Measurements from ENCODE around the gene OVOL3.

OVOL3 gene

DNA sequence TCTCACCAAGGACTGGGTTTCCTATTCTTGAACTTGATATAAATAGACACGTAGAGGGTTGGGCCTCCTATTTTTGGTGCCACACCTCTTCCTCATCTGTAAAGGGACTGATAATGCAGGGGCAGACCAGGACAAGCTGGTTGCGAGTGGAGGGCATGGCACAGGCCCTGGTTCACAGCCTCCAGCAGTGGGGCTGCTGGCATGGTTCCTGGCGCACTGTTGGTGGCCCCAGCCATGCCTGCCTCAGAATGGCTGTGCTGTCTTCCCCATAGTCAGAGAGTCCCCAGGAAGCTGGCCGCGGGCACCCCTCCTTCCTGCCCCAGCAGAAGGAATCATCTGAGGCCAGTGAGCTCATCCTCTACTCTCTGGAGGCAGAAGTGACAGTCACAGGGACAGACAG is 10.5 kb upstream of the OVOL3 start:
- WGBS (ENCODE audit: extremely low coverage, insufficient coverage, insufficient read length), result no CpG with 5 or more reads among the region's 5 CpGs
- Histone ChIP-seq H2BK12ac (ENCODE audit: low read length) (no peak overlapping the region), H4K91ac (ENCODE audit: low read depth, low read length) (no peak overlapping the region), H3K79me2 (ENCODE audit: control insufficient read depth, insufficient read depth, low read length, poor library complexity) (no peaks in the 10 kb centered on the region), H3K4me2 (ENCODE audit: low read length) (no peak overlapping the region), H3K18ac (ENCODE audit: low read length) (no peak overlapping the region), H3K9me3 (ENCODE audit: insufficient read depth, low read depth, low read length) (no peaks in the 10 kb centered on the region), H3K4me1 (ENCODE audit: control insufficient read depth in 1 of 2, insufficient read depth in 2 of 2, low read length in 2 of 2) (peaks cover 0 to 5% of the 10 kb centered on the region in 2 experiments), H3K36me3 (ENCODE audit: control insufficient read depth in 1 of 2, insufficient read depth in 2 of 2, low read length in 2 of 2) (peaks cover 61 to 65% of the 10 kb centered on the region in 2 experiments), H3K27ac (ENCODE audit: low read depth, low read length) (no peak overlapping the region), H3K23ac (ENCODE audit: low read length) (no peak overlapping the region), H3K4me3 (ENCODE audit: low read depth, low read length) (no peak overlapping the region), H2AFZ (ENCODE audit: insufficient read depth, low read length, poor library complexity) (no peak overlapping the region), H3K9ac (ENCODE audit: low read length) (no peak overlapping the region), H3K4ac (ENCODE audit: low read depth, low read length) (no peak overlapping the region), H3K27me3 (ENCODE audit: insufficient read depth, low read length) (no peaks in the 10 kb centered on the region), H2BK5ac (ENCODE audit: low read depth, low read length, poor library complexity) (no peak overlapping the region), H2BK120ac (ENCODE audit: insufficient read depth, low read length, poor library complexity) (no peak overlapping the region), H3K79me1 (ENCODE audit: low read length) (no peaks in the 10 kb centered on the region), H2AK5ac (ENCODE audit: low read length) (no peak overlapping the region), H4K8ac (ENCODE audit: low read depth, low read length) (no peak overlapping the region), H3K14ac (ENCODE audit: low read length) (no peak overlapping the region), H4K12ac (ENCODE audit: low read depth, low read length) (no peak overlapping the region)
- no peak for DNase-seq

DNA sequence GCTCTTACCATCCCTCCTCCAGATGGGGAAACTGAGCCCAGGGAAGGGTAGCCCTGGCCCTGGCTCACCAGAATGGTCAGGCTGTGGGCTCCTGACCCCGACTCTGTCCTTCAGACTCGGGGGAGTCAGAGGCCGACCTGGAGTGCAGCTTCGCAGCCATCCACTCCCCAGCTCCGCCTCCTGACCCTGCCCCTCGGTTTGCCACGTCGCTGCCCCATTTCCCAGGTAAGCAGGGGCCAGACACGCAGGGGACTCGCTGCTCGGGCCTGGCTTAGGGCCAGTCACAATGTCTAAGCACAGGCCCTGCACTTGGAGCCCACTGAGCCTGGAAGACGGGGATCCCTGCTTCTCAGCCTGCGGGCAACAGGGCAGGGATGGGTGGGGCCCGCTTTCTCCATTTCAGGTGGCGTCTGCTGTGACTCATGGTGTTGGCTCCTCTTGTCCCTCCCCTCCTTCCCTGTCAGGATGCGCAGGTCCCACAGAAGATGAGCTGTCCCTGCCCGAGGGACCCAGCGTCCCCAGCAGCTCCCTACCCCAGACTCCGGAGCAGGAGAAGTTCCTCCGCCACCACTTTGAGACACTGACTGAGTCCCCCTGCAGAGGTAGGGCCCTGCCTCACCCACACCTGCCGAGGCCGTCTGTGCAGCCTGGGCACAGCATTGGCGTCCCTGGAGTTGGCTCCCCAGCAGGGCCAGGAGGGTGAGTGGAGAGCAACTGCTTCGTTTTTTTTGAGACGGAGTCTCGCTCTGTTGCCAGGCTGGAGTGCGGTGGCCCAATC is 9.2 kb upstream of the OVOL3 start:
- H3K4me2 ChIP-seq (ENCODE audit: low read length), result no peak overlapping the region
- DNase-seq, result peak in 1 of 2 donors; percentile 23
- no peak overlapping the region for H2BK5ac ChIP-seq (ENCODE audit: low read depth, low read length, poor library complexity)
- no peak overlapping the region for H4K8ac ChIP-seq (ENCODE audit: low read depth, low read length)
- H3K9me3 ChIP-seq (ENCODE audit: insufficient read depth, low read depth, low read length), result no peaks in the 10 kb centered on the region
- H3K9ac ChIP-seq (ENCODE audit: low read length), result no peak overlapping the region
- no CpG with 5 or more reads among the region's 27 CpGs for WGBS (ENCODE audit: extremely low coverage, insufficient coverage, insufficient read length)
- no peak overlapping the region for H3K18ac ChIP-seq (ENCODE audit: low read length)
- H3K27me3 ChIP-seq (ENCODE audit: insufficient read depth, low read length), result no peaks in the 10 kb centered on the region
- H2AK5ac ChIP-seq (ENCODE audit: low read length), result no peak overlapping the region
- H3K4me3 ChIP-seq (ENCODE audit: low read depth, low read length), result no peak overlapping the region
- H3K36me3 ChIP-seq (ENCODE audit: control insufficient read depth in 1 of 2, insufficient read depth in 2 of 2, low read length in 2 of 2), result peaks cover 64 to 67% of the 10 kb centered on the region in 2 experiments
- no peak overlapping the region for H2AFZ ChIP-seq (ENCODE audit: insufficient read depth, low read length, poor library complexity)
- no peak overlapping the region for H3K23ac ChIP-seq (ENCODE audit: low read length)
- no peak overlapping the region for H3K4ac ChIP-seq (ENCODE audit: low read depth, low read length)
- H4K91ac ChIP-seq (ENCODE audit: low read depth, low read length), result no peak overlapping the region
- H3K79me2 ChIP-seq (ENCODE audit: control insufficient read depth, insufficient read depth, low read length, poor library complexity), result no peaks in the 10 kb centered on the region
- no peak overlapping the region for H3K27ac ChIP-seq (ENCODE audit: low read depth, low read length)
- H4K12ac ChIP-seq (ENCODE audit: low read depth, low read length), result no peak overlapping the region
- no peaks in the 10 kb centered on the region for H3K79me1 ChIP-seq (ENCODE audit: low read length)
- no peak overlapping the region for H3K14ac ChIP-seq (ENCODE audit: low read length)
- H2BK120ac ChIP-seq (ENCODE audit: insufficient read depth, low read length, poor library complexity), result no peak overlapping the region
- no peak overlapping the region for H2BK12ac ChIP-seq (ENCODE audit: low read length)
- peaks cover 0 to 5% of the 10 kb centered on the region in 2 experiments for H3K4me1 ChIP-seq (ENCODE audit: control insufficient read depth in 1 of 2, insufficient read depth in 2 of 2, low read length in 2 of 2)

DNA sequence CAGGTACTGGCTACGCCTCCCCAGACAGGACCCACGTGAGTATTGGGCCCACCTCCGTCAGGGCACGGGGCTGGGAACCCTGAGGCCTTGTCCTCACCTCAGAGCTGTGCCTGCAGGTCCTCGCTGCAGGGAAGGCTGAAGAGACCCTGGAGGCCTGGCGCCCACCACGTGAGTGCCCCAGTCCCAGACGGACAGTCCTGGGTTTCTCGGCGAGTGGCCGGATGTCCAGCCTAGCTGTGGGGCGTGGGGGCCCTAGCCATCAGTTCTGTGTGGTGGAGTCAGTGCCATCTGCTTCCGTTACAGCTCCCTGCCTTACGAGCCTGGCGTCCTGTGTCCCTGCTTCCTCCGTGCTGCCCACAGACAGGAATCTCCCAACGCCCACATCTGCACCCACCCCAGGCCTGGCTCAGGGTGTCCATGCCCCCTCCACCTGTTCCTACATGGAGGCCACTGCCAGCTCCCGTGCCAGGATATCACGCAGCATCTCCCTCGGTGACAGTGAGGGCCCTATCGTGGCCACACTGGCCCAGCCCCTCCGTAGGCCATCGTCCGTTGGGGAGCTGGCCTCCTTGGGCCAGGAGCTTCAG is 7.8 kb upstream of the OVOL3 start:
- Histone ChIP-seq H3K27ac (ENCODE audit: low read depth, low read length) (no peak overlapping the region), H2AFZ (ENCODE audit: insufficient read depth, low read length, poor library complexity) (no peak overlapping the region), H3K23ac (ENCODE audit: low read length) (no peak overlapping the region), H3K79me1 (ENCODE audit: low read length) (no peaks in the 10 kb centered on the region), H2AK5ac (ENCODE audit: low read length) (no peak overlapping the region), H4K91ac (ENCODE audit: low read depth, low read length) (no peak overlapping the region), H3K36me3 (ENCODE audit: control insufficient read depth in 1 of 2, insufficient read depth in 2 of 2, low read length in 2 of 2) (peaks cover 63 to 64% of the 10 kb centered on the region in 2 experiments), H2BK120ac (ENCODE audit: insufficient read depth, low read length, poor library complexity) (no peak overlapping the region), H3K4me2 (ENCODE audit: low read length) (no peak overlapping the region), H3K79me2 (ENCODE audit: control insufficient read depth, insufficient read depth, low read length, poor library complexity) (no peaks in the 10 kb centered on the region), H3K4ac (ENCODE audit: low read depth, low read length) (no peak overlapping the region), H4K12ac (ENCODE audit: low read depth, low read length) (no peak overlapping the region), H3K27me3 (ENCODE audit: insufficient read depth, low read length) (no peaks in the 10 kb centered on the region), H3K9ac (ENCODE audit: low read length) (peak overlapping the region; percentile 16), H2BK5ac (ENCODE audit: low read depth, low read length, poor library complexity) (no peak overlapping the region), H3K4me1 (ENCODE audit: control insufficient read depth in 1 of 2, insufficient read depth in 2 of 2, low read length in 2 of 2) (peaks cover 0 to 5% of the 10 kb centered on the region in 2 experiments), H4K8ac (ENCODE audit: low read depth, low read length) (no peak overlapping the region), H3K4me3 (ENCODE audit: low read depth, low read length) (no peak overlapping the region), H3K18ac (ENCODE audit: low read length) (no peak overlapping the region), H3K9me3 (ENCODE audit: insufficient read depth, low read depth, low read length) (no peaks in the 10 kb centered on the region), H2BK12ac (ENCODE audit: low read length) (no peak overlapping the region), H3K14ac (ENCODE audit: low read length) (no peak overlapping the region)
- no CpG with 5 or more reads among the region's 24 CpGs for WGBS (ENCODE audit: extremely low coverage, insufficient coverage, insufficient read length)
- no peak for DNase-seq

DNA sequence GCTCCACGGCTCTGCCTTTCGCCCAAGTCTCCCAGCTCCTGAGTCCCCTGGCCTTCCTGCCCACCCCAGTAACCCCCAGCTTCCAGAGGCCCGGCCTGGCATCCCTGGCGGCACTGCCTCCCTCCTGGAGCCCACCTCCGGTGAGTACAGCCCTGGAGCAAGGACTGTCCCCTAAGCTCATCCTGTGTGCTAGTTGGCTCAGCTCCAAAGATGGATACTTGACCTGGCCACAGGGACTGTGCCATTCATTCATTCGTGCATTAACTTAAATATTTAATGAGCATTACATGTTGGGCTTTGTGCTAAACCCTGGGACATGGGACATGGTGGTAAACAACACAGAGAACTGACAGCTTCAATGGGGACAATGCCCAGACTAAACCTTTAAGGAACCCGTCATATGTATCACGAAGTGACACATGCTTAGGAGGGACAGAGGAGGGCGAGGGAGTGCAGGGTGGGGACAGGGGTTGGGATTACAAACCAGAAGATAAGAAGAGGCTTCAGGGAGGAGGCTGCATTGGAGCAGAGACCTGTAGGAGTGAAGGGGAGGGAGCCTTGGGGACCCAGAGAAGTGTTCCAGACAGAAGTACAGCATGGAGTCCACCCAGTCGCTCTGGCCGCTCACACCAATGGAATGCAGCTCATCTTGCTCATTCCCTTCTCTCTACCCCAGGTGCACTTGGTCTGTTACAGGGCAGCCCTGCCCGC is 6.9 kb upstream of the OVOL3 start:
- no peak overlapping the region for H3K4me3 ChIP-seq (ENCODE audit: low read depth, low read length)
- no peak overlapping the region for H3K4me2 ChIP-seq (ENCODE audit: low read length)
- H3K9me3 ChIP-seq (ENCODE audit: insufficient read depth, low read depth, low read length), result no peaks in the 10 kb centered on the region
- no peak overlapping the region for H4K91ac ChIP-seq (ENCODE audit: low read depth, low read length)
- H3K9ac ChIP-seq (ENCODE audit: low read length), result no peak overlapping the region
- H2BK120ac ChIP-seq (ENCODE audit: insufficient read depth, low read length, poor library complexity), result no peak overlapping the region
- H2AFZ ChIP-seq (ENCODE audit: insufficient read depth, low read length, poor library complexity), result no peak overlapping the region
- H2BK5ac ChIP-seq (ENCODE audit: low read depth, low read length, poor library complexity), result no peak overlapping the region
- no peak overlapping the region for H3K23ac ChIP-seq (ENCODE audit: low read length)
- no peak overlapping the region for H2AK5ac ChIP-seq (ENCODE audit: low read length)
- H2BK12ac ChIP-seq (ENCODE audit: low read length), result no peak overlapping the region
- H3K27ac ChIP-seq (ENCODE audit: low read depth, low read length), result no peak overlapping the region
- H4K12ac ChIP-seq (ENCODE audit: low read depth, low read length), result no peak overlapping the region
- H3K18ac ChIP-seq (ENCODE audit: low read length), result no peak overlapping the region
- no peak overlapping the region for H4K8ac ChIP-seq (ENCODE audit: low read depth, low read length)
- H3K4me1 ChIP-seq (ENCODE audit: control insufficient read depth in 1 of 2, insufficient read depth in 2 of 2, low read length in 2 of 2), result peaks cover 0 to 5% of the 10 kb centered on the region in 2 experiments
- H3K27me3 ChIP-seq (ENCODE audit: insufficient read depth, low read length), result no peaks in the 10 kb centered on the region
- peaks cover 64% of the 10 kb centered on the region in 2 experiments for H3K36me3 ChIP-seq (ENCODE audit: control insufficient read depth in 1 of 2, insufficient read depth in 2 of 2, low read length in 2 of 2)
- no peaks in the 10 kb centered on the region for H3K79me2 ChIP-seq (ENCODE audit: control insufficient read depth, insufficient read depth, low read length, poor library complexity)
- no peaks in the 10 kb centered on the region for H3K79me1 ChIP-seq (ENCODE audit: low read length)
- no peak overlapping the region for H3K14ac ChIP-seq (ENCODE audit: low read length)
- H3K4ac ChIP-seq (ENCODE audit: low read depth, low read length), result no peak overlapping the region
- no CpG with 5 or more reads among the region's 12 CpGs for WGBS (ENCODE audit: extremely low coverage, insufficient coverage, insufficient read length)
- peak in 1 of 2 donors; percentile 44 for DNase-seq
